Loucy (cell line): ENCODE data around the gene KIAA0232.
"Not testable (repeated sequence)": the region's sequence is repeated elsewhere in the genome, so short reads cannot be mapped to it uniquely, and the experiment has no call there.

ENCODE experiments used
- H2AFZ ChIP-seq: fragments of 200-600 bp; sonication (generic); 2 replicates; pipeline ENCODE4 v1.6.0; 2016; ENCODE audit warnings: antibody characterized with exemption, mild to moderate bottlenecking, low read length, moderate library complexity
- H3F3A ChIP-seq: fragments of 200-600 bp; 2 replicates; pipeline ENCODE4 v1.6.0; 2016; ENCODE audit warnings: antibody characterized with exemption, low read depth, mild to moderate bottlenecking
- H3K27me3 ChIP-seq: fragments of 200-600 bp; sonication (generic); 2 replicates; pipeline ENCODE4 v1.6.1; 2014; ENCODE audit warnings: low read length, mild to moderate bottlenecking; ENCODE audit not compliant: insufficient read depth, poor library complexity, severe bottlenecking
- H3K36me3 ChIP-seq: fragments of 200-600 bp; sonication (generic); 2 replicates; pipeline ENCODE4 v1.6.1; 2016; ENCODE audit warnings: low read length; ENCODE audit not compliant: insufficient read depth
- H3K4me1 ChIP-seq: fragments of 200-600 bp; sonication (generic); 2 replicates; pipeline ENCODE4 v1.5.1; 2014; ENCODE audit warnings: low read length, mild to moderate bottlenecking; ENCODE audit not compliant: insufficient read depth, poor library complexity, severe bottlenecking
- H3K4me2 ChIP-seq: fragments of 200-600 bp; sonication (generic); 2 replicates; pipeline ENCODE4 v1.6.0; 2014; ENCODE audit warnings: antibody characterized with exemption, low read length, low read depth, mild to moderate bottlenecking; ENCODE audit not compliant: poor library complexity, severe bottlenecking
- H3K4me3 ChIP-seq: fragments of 200-600 bp; sonication (generic); 2 replicates; pipeline ENCODE4 v1.5.1; 2014; ENCODE audit warnings: low read length, mild to moderate bottlenecking, mixed read lengths; ENCODE audit not compliant: poor library complexity, severe bottlenecking
- H3K79me2 ChIP-seq: fragments of 200-600 bp; sonication (generic); 2 replicates; pipeline ENCODE4 v1.6.1; 2014; ENCODE audit warnings: low read length; ENCODE audit not compliant: insufficient read depth
- H3K9ac ChIP-seq: fragments of 200-600 bp; sonication (generic); 2 replicates; pipeline ENCODE4 v1.6.0; 2014; ENCODE audit warnings: mild to moderate bottlenecking, low read depth, low read length, moderate library complexity; ENCODE audit not compliant: poor library complexity, severe bottlenecking
- H3K9me2 ChIP-seq: fragments of 200-600 bp; sonication (generic); replicated peaks from 2 replicates; pipeline ENCODE4 v1.6.1; 2016; ENCODE audit warnings: low read depth, low read length, mixed read lengths
- H3K9me3 ChIP-seq: fragments of 200-600 bp; sonication (generic); 2 replicates; pipeline ENCODE4 v1.6.1; 2014; ENCODE audit warnings: mild to moderate bottlenecking, antibody characterized with exemption, low read length, low read depth; ENCODE audit not compliant: insufficient read depth
- H4K20me1 ChIP-seq: fragments of 200-600 bp; sonication (generic); 2 replicates; pipeline ENCODE4 v1.6.0; 2014; ENCODE audit warnings: antibody characterized with exemption, low read length, mild to moderate bottlenecking; ENCODE audit not compliant: insufficient read depth, poor library complexity, severe bottlenecking
- EZH2phosphoT487 ChIP-seq: fragments of 200-600 bp; IDR thresholded peaks from 2 replicates; pipeline ENCODE4 v1.6.1; 2018; ENCODE audit warnings: antibody characterized with exemption, mild to moderate bottlenecking, moderate library complexity, borderline replicate concordance
- TF ChIP-seq, protein P1 (sequence below): fragments of 200-600 bp; sonication (generic); conservative IDR thresholded peaks from 2 replicates; pipeline ENCODE4 v1.5.1; 2014; ENCODE audit warnings: mild to moderate bottlenecking, antibody characterized with exemption, low read length

Gene KIAA0232

DNA sequence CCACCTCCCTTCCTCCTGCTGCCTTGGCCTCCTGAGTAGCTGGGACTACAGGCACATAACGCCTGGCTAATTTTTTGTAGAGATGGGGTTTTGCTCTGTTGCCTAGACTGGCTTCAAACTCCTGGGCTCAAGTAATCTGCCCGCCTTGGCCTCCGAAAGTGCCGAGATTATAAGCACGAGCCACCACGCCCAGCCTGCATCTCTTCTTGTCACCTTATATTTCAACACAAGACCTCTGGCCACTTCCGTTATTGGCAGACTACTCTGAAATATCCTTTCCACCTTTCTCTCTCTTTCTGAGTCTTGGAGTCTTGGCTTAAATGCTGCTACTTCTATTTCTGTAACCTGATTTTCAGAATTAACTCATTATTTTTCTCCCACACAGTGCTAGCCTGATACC, 5.6 kb downstream of the KIAA0232 start:
- no peak overlapping the region for H2AFZ ChIP-seq
- H3F3A ChIP-seq, result no peaks in the 10 kb centered on the region
- peaks cover 26% of the 10 kb centered on the region for H3K4me1 ChIP-seq
- no peaks in the 10 kb centered on the region for H3K9me2 ChIP-seq
- H3K9me3 ChIP-seq, result no peaks in the 10 kb centered on the region
- peaks cover 50% of the 10 kb centered on the region for H4K20me1 ChIP-seq
- H3K4me3 ChIP-seq, result no peak overlapping the region
- peak overlapping the region; percentile 31 for H3K4me2 ChIP-seq
- peaks cover 6% of the 10 kb centered on the region; the same call in 1 of the 2 replicates for H3K36me3 ChIP-seq
- H3K27me3 ChIP-seq, result no peaks in the 10 kb centered on the region
- H3K79me2 ChIP-seq, result peaks cover 95% of the 10 kb centered on the region
- no peak overlapping the region for H3K9ac ChIP-seq
- TF ChIP-seq, protein P1, sequence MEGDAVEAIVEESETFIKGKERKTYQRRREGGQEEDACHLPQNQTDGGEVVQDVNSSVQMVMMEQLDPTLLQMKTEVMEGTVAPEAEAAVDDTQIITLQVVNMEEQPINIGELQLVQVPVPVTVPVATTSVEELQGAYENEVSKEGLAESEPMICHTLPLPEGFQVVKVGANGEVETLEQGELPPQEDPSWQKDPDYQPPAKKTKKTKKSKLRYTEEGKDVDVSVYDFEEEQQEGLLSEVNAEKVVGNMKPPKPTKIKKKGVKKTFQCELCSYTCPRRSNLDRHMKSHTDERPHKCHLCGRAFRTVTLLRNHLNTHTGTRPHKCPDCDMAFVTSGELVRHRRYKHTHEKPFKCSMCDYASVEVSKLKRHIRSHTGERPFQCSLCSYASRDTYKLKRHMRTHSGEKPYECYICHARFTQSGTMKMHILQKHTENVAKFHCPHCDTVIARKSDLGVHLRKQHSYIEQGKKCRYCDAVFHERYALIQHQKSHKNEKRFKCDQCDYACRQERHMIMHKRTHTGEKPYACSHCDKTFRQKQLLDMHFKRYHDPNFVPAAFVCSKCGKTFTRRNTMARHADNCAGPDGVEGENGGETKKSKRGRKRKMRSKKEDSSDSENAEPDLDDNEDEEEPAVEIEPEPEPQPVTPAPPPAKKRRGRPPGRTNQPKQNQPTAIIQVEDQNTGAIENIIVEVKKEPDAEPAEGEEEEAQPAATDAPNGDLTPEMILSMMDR, result no peak
- no peak for TF ChIP-seq EZH2phosphoT487

DNA sequence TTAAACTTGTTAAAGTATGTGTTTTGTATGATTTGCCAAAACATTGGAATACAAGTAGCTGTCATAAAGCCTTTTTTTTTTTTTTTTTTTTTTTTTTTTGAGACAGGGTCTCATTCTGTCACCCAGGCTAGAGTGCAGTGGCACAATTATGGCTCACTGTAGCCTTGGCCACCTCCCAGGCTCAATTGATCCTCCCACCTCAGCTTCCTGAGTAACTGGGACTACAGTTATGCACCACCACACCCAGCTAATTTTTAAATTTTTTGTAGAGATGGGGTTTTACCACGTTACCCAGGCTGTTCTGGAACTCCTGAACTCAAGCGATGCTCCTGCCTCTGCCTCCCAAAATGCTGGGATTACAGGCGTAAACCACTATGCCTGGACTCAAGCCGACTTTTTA, 8.7 kb downstream of the KIAA0232 start:
- H3K4me2 ChIP-seq, H2AFZ ChIP-seq, H3K27me3 ChIP-seq, H3K9me3 ChIP-seq, H3K9ac ChIP-seq, H3K4me3 ChIP-seq, H3F3A ChIP-seq, H3K36me3 ChIP-seq, H3K9me2 ChIP-seq: not testable (repeated sequence)
- H4K20me1 ChIP-seq, result peaks cover 51% of the 10 kb centered on the region
- peaks cover 13% of the 10 kb centered on the region for H3K4me1 ChIP-seq
- peaks cover 99% of the 10 kb centered on the region for H3K79me2 ChIP-seq

DNA sequence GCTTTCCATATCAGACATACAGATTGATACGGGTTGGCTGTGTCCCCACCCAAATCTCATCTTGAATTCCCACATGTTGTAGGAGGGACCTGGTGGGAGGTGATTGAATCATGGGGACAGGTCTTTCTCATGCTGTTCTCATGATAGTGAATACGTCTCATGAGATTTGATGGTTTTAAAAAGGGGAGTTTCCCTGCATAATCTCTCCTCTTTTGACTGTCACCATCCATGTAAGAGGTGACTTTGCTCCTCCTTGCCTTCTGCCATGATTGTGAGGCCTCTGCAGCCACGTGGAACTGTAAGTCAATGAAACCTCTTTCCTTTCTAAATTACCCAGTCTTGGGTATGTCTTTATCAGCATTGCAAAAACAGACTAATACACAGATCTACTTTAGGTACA, 9.3 kb downstream of the KIAA0232 start:
- not testable (repeated sequence) for H3K36me3 ChIP-seq

DNA sequence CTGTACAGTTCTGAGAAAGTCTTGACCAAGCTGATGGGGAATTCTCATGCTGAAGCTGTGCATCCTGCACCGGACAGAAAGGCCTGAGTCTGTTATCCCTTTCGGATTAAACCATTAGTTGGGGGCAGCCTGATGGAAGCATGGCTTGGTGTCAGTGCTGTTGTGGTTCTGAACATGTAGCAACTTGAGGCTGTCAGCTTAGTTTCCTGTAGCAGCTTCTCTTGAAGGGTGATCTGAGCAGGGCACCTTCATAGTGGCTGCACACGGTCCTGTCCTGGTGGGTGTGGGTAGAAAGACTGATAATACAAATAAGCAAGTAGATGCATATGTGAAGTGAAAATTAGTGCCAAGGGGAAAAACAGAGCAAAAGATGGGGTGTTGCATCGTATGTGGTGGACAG, 11.7 kb downstream of the KIAA0232 start:
- Histone ChIP-seq H3K79me2 (peaks cover 96% of the 10 kb centered on the region), H3K9me2 (no peaks in the 10 kb centered on the region), H3K4me3 (no peak overlapping the region), H3K36me3 (peaks cover 6% of the 10 kb centered on the region; the same call in 1 of the 2 replicates), H4K20me1 (peaks cover 50% of the 10 kb centered on the region), H2AFZ (no peak overlapping the region), H3K27me3 (no peaks in the 10 kb centered on the region), H3F3A (no peaks in the 10 kb centered on the region), H3K4me2 (peak overlapping the region; percentile 30), H3K9ac (peak overlapping the region; percentile 7), H3K9me3 (no peaks in the 10 kb centered on the region), H3K4me1 (peaks cover 7% of the 10 kb centered on the region)
- TF ChIP-seq, protein P1, result no peak
- TF ChIP-seq EZH2phosphoT487, result no peak

More for the DNA sequence above, 9.3 kb downstream of the KIAA0232 start:
- not testable (repeated sequence) for H3K27me3 ChIP-seq, H3K4me2 ChIP-seq, H3K9ac ChIP-seq, H3F3A ChIP-seq, H3K9me3 ChIP-seq, H3K4me3 ChIP-seq, H2AFZ ChIP-seq, H3K9me2 ChIP-seq
- Histone ChIP-seq H3K4me1 (peaks cover 13% of the 10 kb centered on the region), H3K79me2 (peaks cover 99% of the 10 kb centered on the region), H4K20me1 (peaks cover 53% of the 10 kb centered on the region)
